Measurements from ENCODE around the gene MACROH2A1. TPM values are rescaled to one million over a fixed set of nuclear protein-coding genes. Genes with fewer than 3 reads are reported as not detected.

Gene MACROH2A1
- total RNA-seq, 1 donor from 2014 or later: 103 TPM

DNA sequence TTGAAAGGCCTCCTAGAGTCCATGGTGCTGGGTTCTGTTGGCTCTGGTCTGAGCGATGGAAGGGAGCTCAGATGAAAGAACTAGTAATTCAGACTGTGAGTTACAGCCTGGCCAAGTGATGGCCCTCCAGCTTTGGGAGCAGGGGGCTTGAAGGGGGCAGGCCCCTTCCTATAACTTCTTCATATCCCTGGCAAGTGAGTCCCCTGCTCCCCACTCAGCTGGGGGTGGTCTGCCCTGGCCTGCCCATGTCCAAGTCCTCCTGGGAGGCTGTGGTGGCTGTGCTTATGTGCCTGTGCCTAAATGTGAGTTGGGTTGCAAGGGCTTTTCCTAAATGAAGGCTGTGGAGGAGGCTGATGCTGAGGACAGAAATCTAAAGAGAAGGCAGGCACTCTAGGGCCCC lies 80.1 kb downstream of the MACROH2A1 start:
- no peak overlapping the region for H3K4me3 ChIP-seq
- peaks cover 9% of the 10 kb centered on the region for H3K27me3 ChIP-seq (ENCODE audit: low read depth)
- no peak for DNase-seq
- H3K27ac ChIP-seq (replicated peaks): no peak overlapping the region
- no peaks in the 10 kb centered on the region for H3K9me3 ChIP-seq (replicated peaks)
- intact Hi-C loops (cut with micrococcal nuclease): no loop called here
- H3K4me1 ChIP-seq: no peaks in the 10 kb centered on the region
- TF ChIP-seq, protein P1, sequence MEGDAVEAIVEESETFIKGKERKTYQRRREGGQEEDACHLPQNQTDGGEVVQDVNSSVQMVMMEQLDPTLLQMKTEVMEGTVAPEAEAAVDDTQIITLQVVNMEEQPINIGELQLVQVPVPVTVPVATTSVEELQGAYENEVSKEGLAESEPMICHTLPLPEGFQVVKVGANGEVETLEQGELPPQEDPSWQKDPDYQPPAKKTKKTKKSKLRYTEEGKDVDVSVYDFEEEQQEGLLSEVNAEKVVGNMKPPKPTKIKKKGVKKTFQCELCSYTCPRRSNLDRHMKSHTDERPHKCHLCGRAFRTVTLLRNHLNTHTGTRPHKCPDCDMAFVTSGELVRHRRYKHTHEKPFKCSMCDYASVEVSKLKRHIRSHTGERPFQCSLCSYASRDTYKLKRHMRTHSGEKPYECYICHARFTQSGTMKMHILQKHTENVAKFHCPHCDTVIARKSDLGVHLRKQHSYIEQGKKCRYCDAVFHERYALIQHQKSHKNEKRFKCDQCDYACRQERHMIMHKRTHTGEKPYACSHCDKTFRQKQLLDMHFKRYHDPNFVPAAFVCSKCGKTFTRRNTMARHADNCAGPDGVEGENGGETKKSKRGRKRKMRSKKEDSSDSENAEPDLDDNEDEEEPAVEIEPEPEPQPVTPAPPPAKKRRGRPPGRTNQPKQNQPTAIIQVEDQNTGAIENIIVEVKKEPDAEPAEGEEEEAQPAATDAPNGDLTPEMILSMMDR (IDR thresholded peaks at IDR 0.05; ENCODE audit: borderline replicate concordance): no peak
- no peaks in the 10 kb centered on the region for H3K36me3 ChIP-seq

DNA sequence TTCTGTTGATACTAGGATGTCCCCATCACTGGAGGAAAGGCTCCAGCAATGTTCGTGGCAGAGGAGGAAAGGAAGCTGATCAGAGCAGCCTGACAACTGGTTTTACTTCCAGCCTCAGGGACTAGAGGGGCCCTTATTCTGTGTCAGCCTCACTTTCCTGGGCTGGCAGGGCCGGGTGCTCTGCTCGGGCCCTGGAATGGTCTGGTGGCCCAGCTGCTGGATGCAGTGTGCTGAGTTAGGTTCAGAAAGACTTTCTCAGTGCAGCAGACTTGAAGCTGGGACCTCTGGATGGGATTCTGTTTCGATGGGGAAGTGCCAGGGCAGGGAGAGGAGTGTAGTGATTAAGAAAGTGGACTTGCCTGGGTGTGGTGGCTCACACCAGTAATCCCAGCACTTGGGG lies 81.0 kb downstream of the MACROH2A1 start:
- Histone ChIP-seq H3K4me3 (no peak overlapping the region), H3K27me3 (ENCODE audit: low read depth) (peaks cover 9% of the 10 kb centered on the region), H3K27ac (replicated peaks) (no peak overlapping the region), H3K36me3 (no peaks in the 10 kb centered on the region), H3K4me1 (no peaks in the 10 kb centered on the region), H3K9me3 (replicated peaks) (no peaks in the 10 kb centered on the region)
- TF ChIP-seq, protein P1 (IDR thresholded peaks at IDR 0.05; ENCODE audit: borderline replicate concordance): no peak
- intact Hi-C loops (cut with micrococcal nuclease): no loop called here
- no peak for DNase-seq

DNA sequence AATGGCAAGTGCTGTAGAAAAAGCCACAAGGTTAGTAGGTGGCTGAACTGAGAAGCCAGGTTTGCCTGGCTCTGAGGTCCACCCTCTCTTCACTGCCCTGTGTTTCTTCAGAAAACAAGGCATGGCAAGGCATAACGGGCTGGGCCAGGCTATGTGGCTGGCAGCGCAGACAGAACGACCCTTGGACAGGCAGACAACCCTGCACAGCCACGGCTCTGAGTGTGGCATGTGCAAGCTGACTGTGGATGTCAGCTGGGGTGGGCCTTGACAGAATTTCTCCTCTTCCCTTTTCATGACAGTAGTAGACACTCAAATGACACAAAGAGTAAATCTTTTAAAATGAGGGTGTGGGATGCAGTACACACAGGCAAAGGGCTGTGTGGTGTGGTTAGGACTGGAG lies 81.7 kb downstream of the MACROH2A1 start:
- H3K4me1 ChIP-seq: no peaks in the 10 kb centered on the region
- TF ChIP-seq, protein P1 (IDR thresholded peaks at IDR 0.05; ENCODE audit: borderline replicate concordance): no peak
- DNase-seq: no peak
- H3K4me3 ChIP-seq: no peak overlapping the region
- no peak overlapping the region for H3K27ac ChIP-seq (replicated peaks)
- intact Hi-C loops (cut with micrococcal nuclease): no loop called here
- H3K9me3 ChIP-seq (replicated peaks): no peaks in the 10 kb centered on the region
- H3K27me3 ChIP-seq (ENCODE audit: low read depth): peaks cover 9% of the 10 kb centered on the region
- H3K36me3 ChIP-seq: no peaks in the 10 kb centered on the region

DNA sequence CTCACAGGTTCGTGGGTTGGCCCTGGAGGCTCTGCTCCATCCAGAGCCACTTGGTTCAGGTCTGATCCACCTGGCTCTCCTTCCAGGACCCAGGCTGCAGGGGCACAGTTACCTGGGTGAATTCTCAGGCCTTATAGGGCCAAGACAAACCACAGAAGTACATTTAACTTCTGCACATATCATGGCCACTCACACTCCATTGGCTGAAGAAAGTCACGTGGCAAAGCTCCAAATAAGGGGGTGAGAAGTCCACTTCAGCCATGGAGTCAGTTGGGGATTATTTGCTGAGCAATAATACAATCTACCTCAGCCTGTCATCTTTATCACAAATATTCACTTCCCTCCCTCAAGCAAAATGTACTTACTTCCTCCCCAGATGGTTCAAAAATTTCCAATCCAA lies 83.6 kb downstream of the MACROH2A1 start:
- H3K27me3 ChIP-seq (ENCODE audit: low read depth): peaks cover 9% of the 10 kb centered on the region
- DNase-seq: no peak
- no peaks in the 10 kb centered on the region for H3K9me3 ChIP-seq (replicated peaks)
- TF ChIP-seq, protein P1 (IDR thresholded peaks at IDR 0.05; ENCODE audit: borderline replicate concordance): no peak
- no peak overlapping the region for H3K27ac ChIP-seq (replicated peaks)
- no peaks in the 10 kb centered on the region for H3K36me3 ChIP-seq
- no peak overlapping the region for H3K4me3 ChIP-seq
- H3K4me1 ChIP-seq: no peaks in the 10 kb centered on the region
- intact Hi-C loops (cut with micrococcal nuclease): no loop called here

DNA sequence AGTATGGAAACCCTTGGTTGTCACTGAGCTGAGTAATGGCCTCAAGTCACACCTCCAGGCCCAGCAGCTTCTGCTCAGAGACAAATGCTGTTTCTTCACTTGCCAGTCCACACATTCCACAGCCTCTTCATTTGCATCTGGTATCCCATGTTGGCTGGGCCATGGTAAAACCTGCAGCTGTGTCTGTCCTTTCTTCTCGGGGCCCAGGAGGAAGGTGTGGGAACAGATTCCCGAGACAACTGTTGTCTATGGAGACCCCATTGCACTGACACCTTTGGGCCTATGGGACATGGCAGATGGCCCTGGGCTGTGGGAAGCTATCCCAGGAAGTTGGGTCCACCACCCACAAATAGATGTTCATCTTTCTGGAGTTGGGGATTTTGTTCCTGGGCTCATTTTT lies 85.1 kb downstream of the MACROH2A1 start:
- TF ChIP-seq, protein P1 (IDR thresholded peaks at IDR 0.05; ENCODE audit: borderline replicate concordance): no peak
- Histone ChIP-seq H3K4me1 (no peaks in the 10 kb centered on the region), H3K9me3 (replicated peaks) (no peaks in the 10 kb centered on the region), H3K36me3 (no peaks in the 10 kb centered on the region), H3K27me3 (ENCODE audit: low read depth) (peaks cover 15% of the 10 kb centered on the region), H3K4me3 (no peak overlapping the region), H3K27ac (replicated peaks) (no peak overlapping the region)
- intact Hi-C loops (cut with micrococcal nuclease): no loop called here
- no peak for DNase-seq

DNA sequence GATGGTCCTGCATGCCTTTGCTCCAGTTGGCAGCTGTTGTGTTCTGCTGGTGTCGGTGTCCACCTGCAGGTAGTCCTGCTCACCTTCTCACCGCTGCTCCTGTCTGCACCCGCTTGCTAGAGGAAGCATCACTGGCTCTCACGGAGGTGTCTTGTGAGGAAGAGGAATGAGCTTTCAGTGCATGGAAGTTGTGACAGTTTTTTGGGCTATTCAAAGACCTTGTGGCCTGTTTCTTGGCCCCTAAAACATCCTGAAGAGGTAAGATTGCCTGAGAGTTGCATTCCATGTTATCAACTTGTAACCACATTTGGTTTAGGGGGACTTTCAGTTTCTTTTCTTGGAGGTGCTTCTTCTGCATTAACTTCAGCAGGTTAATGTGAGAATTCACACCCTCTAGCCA lies 85.6 kb downstream of the MACROH2A1 start:
- Histone ChIP-seq H3K36me3 (no peaks in the 10 kb centered on the region), H3K27me3 (ENCODE audit: low read depth) (peaks cover 15% of the 10 kb centered on the region), H3K4me1 (no peaks in the 10 kb centered on the region), H3K27ac (replicated peaks) (no peak overlapping the region), H3K9me3 (replicated peaks) (no peaks in the 10 kb centered on the region), H3K4me3 (no peak overlapping the region)
- TF ChIP-seq, protein P1 (IDR thresholded peaks at IDR 0.05; ENCODE audit: borderline replicate concordance): no peak
- DNase-seq: no peak
- intact Hi-C loops (cut with micrococcal nuclease): no loop called here

Data from left ventricle myocardium inferior (tissue), 1 donor.